Measurements from ENCODE around the gene GDF2. TPM values are rescaled to one million over a fixed set of nuclear protein-coding genes. Genes with fewer than 3 reads are reported as not detected.
A peak's percentile ranks its signal among the peaks of the same experiment; 100 is the strongest.

The GDF2 gene
- total and polyA plus RNA-seq, 12 donors: not detected

- ATAC-seq: no peak
- Histone ChIP-seq H3K36me3 (no peaks in the 10 kb centered on the region), H3K27me3 (peaks cover 0 to 34% (median 12%) of the 10 kb centered on the region in 7 donors), H3K4me1 (peaks cover 0 to 13% (median 4%) of the 10 kb centered on the region in 9 donors), H3K27ac (no peak overlapping the region), H3K4me3 (no peak overlapping the region), H3K9me3 (no peaks in the 10 kb centered on the region)
- 76 to 82% methylated on average over 9 of the region's 9 CpGs for WGBS, 2 donors
- intact Hi-C loops (cut with DNase I): loop anchor here in 1 of 10 donors (10.0 kb wide), 1 partner anchor 1124 kb away; no protein-coding TSS in a partner anchor
- no peak for TF ChIP-seq CTCF (IDR thresholded peaks at IDR 0.05)
- DNase-seq: no peak
Measured at GRCh38 chr10:47308775-47309174, 13.5 kb upstream of the GDF2 start.

GRCh38 chr10:47309408-47310089 is 12.7 kb upstream of the GDF2 start:
- no peak for DNase-seq
- no peak overlapping the region for H3K27ac ChIP-seq
- intact Hi-C loops (cut with DNase I): loop anchor here in 7 of 10 donors (2.0 to 10.0 kb wide), 4 partner anchors 261 to 1125 kb away; no protein-coding TSS in a partner anchor
- H3K27me3 ChIP-seq: peaks cover 0 to 29% (median 10%) of the 10 kb centered on the region in 7 donors
- WGBS, 2 donors: 85 to 87% methylated on average over 32 to 34 of the region's 34 CpGs
- no peaks in the 10 kb centered on the region for H3K9me3 ChIP-seq
- peak in 5 of 9 donors; percentile 18 to 34 (median 20) for TF ChIP-seq CTCF (IDR thresholded peaks at IDR 0.05)
- no peak overlapping the region for H3K4me3 ChIP-seq
- no peaks in the 10 kb centered on the region for H3K36me3 ChIP-seq
- H3K4me1 ChIP-seq: peaks cover 0 to 13% (median 4%) of the 10 kb centered on the region in 9 donors
- no peak for ATAC-seq

DNA sequence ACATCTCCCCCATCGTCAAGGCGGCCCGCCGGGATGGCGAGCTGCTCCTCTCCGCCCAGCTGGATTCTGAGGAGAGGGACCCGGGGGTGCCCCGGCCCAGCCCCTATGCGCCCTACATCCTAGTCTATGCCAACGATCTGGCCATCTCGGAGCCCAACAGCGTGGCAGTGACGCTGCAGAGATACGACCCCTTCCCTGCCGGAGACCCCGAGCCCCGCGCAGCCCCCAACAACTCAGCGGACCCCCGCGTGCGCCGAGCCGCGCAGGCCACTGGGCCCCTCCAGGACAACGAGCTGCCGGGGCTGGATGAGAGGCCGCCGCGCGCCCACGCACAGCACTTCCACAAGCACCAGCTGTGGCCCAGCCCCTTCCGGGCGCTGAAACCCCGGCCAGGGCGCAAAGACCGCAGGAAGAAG is 12.2 kb upstream of the GDF2 start:
- no peak for TF ChIP-seq CTCF (IDR thresholded peaks at IDR 0.05)
- intact Hi-C loops (cut with DNase I): loop anchor here in 6 of 10 donors (2.0 to 5.0 kb wide), 3 partner anchors 261 to 283 kb away; no protein-coding TSS in a partner anchor
- Histone ChIP-seq H3K27ac (no peak overlapping the region), H3K4me1 (peaks cover 0 to 13% (median 4%) of the 10 kb centered on the region in 9 donors), H3K9me3 (no peaks in the 10 kb centered on the region), H3K4me3 (no peak overlapping the region), H3K36me3 (no peaks in the 10 kb centered on the region), H3K27me3 (peaks cover 0 to 26% (median 10%) of the 10 kb centered on the region in 7 donors)
- no peak for DNase-seq
- no peak for ATAC-seq
- WGBS, 2 donors: 96 to 97% methylated on average over 36 to 37 of the region's 37 CpGs

DNA sequence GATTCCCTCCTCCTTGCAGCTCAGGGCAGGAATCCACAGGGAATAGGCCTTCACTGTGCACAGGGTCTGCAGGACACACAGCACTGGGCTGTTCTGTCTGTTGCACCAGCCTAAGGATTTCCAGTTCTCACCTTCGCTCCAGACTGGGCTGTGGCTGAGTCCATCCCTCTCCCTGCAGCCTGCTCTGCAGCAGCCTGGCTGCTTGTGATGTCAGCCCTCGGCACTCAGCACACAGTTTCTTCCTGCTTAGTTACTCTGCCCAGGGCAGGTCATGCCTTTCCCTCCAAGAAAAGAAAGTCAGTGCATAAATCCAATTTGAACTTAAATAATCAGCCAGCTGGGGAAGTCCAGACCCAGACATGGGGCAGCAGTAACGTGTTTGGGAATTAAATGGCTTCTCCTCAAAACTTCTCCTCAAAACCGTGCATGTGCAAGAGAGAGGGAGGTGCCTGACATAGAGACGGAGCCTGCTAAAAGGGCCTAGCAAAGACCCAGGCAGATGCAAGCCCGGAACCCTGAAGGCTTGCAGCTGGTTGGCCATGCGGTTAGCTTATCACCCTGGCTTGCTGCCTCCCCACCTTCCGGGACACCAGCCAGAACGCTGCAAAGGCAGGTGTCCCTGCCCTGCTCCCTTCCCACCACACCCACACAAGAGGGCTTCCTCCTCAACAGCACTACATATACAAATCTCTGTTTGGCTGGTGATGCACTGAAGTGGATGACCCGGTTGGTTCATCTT is 10.9 kb upstream of the GDF2 start:
- DNase-seq (no peak), ATAC-seq (peak in 5 of 8 donors; percentile 7 to 60 (median 34))

More for the DNA sequence above, 10.9 kb upstream of the GDF2 start:
- no peak for TF ChIP-seq CTCF (IDR thresholded peaks at IDR 0.05)
- Histone ChIP-seq H3K27ac (no peak overlapping the region), H3K9me3 (no peaks in the 10 kb centered on the region), H3K36me3 (no peaks in the 10 kb centered on the region), H3K4me3 (no peak overlapping the region), H3K27me3 (peaks cover 0 to 20% (median 6%) of the 10 kb centered on the region in 7 donors), H3K4me1 (peaks cover 0 to 13% (median 4%) of the 10 kb centered on the region in 9 donors)
- intact Hi-C loops (cut with DNase I): loop anchor here in 6 of 10 donors (2.0 to 5.0 kb wide), 3 partner anchors 263 to 284 kb away; no protein-coding TSS in a partner anchor
- WGBS, 2 donors: 36 to 38% methylated on average over 10 of the region's 10 CpGs

All from heart right ventricle (tissue), 16 donors.